ENCODE measurements around the gene KPTN. TPM values are rescaled to one million over a fixed set of nuclear protein-coding genes. Genes with fewer than 3 reads are reported as not detected.

Gene KPTN
- polyA plus RNA-seq, 3 donors from 2014 or later: 5.0 to 25.7 (median 8.9) TPM

GRCh38 chr19:47503826-47504150 is 19.8 kb upstream of the KPTN start:
- H3K4me1 Mint-ChIP-seq: peaks cover 5 to 19% of the 10 kb centered on the region in 2 donors
- peaks cover 4 to 28% (median 9%) of the 10 kb centered on the region in 3 donors for H3K36me3 Mint-ChIP-seq
- no peak overlapping the region for H3K4me3 Mint-ChIP-seq
- H3K27ac Mint-ChIP-seq: no peak overlapping the region
- H3K9me3 Mint-ChIP-seq: no peaks in the 10 kb centered on the region
- no peak for DNase-seq
- peaks cover 0 to 4% (median 2%) of the 10 kb centered on the region in 3 donors for H3K27me3 Mint-ChIP-seq (ENCODE audit: low read depth in 3 of 3)

GRCh38 chr19:47503130-47503825 is 19.3 kb upstream of the KPTN start:
- Mint-ChIP-seq H3K27me3 (ENCODE audit: low read depth in 3 of 3) (peaks cover 0 to 7% (median 2%) of the 10 kb centered on the region in 3 donors), H3K27ac (peak overlapping the region in 1 of 6 donors; percentile 30), H3K36me3 (peaks cover 4 to 28% (median 9%) of the 10 kb centered on the region in 3 donors), H3K9me3 (no peaks in the 10 kb centered on the region), H3K4me3 (no peak overlapping the region), H3K4me1 (peaks cover 5 to 18% of the 10 kb centered on the region in 2 donors)
- no peak for DNase-seq

GRCh38 chr19:47499863-47500830 is 16.1 kb upstream of the KPTN start:
- Mint-ChIP-seq H3K27ac (no peak overlapping the region), H3K36me3 (peaks cover 4 to 28% (median 9%) of the 10 kb centered on the region in 3 donors), H3K4me1 (peaks cover 11 to 30% of the 10 kb centered on the region in 2 donors), H3K27me3 (ENCODE audit: low read depth in 3 of 3) (peaks cover 2 to 4% (median 4%) of the 10 kb centered on the region in 3 donors), H3K9me3 (no peaks in the 10 kb centered on the region), H3K4me3 (no peak overlapping the region)
- DNase-seq: no peak

- Mint-ChIP-seq H3K27ac (no peak overlapping the region), H3K9me3 (no peaks in the 10 kb centered on the region), H3K27me3 (ENCODE audit: low read depth in 3 of 3) (peaks cover 0 to 9% (median 3%) of the 10 kb centered on the region in 3 donors), H3K4me1 (peaks cover 17 to 28% of the 10 kb centered on the region in 2 donors), H3K36me3 (peaks cover 4 to 28% (median 9%) of the 10 kb centered on the region in 3 donors), H3K4me3 (no peak overlapping the region)
- DNase-seq: no peak
Measured at GRCh38 chr19:47499371-47499770, 15.4 kb upstream of the KPTN start.

- Mint-ChIP-seq H3K9me3 (no peaks in the 10 kb centered on the region), H3K27me3 (ENCODE audit: low read depth in 3 of 3) (peaks cover 0 to 9% (median 4%) of the 10 kb centered on the region in 3 donors), H3K4me1 (peaks cover 22 to 28% of the 10 kb centered on the region in 2 donors), H3K36me3 (peaks cover 4 to 27% (median 9%) of the 10 kb centered on the region in 3 donors), H3K27ac (peak overlapping the region in 1 of 6 donors; percentile 2), H3K4me3 (no peak overlapping the region)
- DNase-seq: no peak
Measured at GRCh38 chr19:47498561-47498960, 14.5 kb upstream of the KPTN start.

GRCh38 chr19:47497821-47498520 is 14.0 kb upstream of the KPTN start:
- no peak for DNase-seq
- Mint-ChIP-seq H3K4me3 (no peak overlapping the region), H3K4me1 (peaks cover 26 to 32% of the 10 kb centered on the region in 2 donors), H3K36me3 (peaks cover 4 to 21% (median 5%) of the 10 kb centered on the region in 3 donors), H3K27me3 (ENCODE audit: low read depth in 3 of 3) (peaks cover 0 to 10% (median 8%) of the 10 kb centered on the region in 3 donors), H3K9me3 (no peaks in the 10 kb centered on the region), H3K27ac (peak overlapping the region in 2 of 6 donors; percentile 57 to 85)

GRCh38 chr19:47497050-47497766 is 13.2 kb upstream of the KPTN start:
- peak overlapping the region in 1 of 5 donors; percentile 11 for H3K4me3 Mint-ChIP-seq
- peaks cover 0 to 13% (median 4%) of the 10 kb centered on the region in 3 donors for H3K36me3 Mint-ChIP-seq
- peaks cover 3 to 11% (median 10%) of the 10 kb centered on the region in 3 donors for H3K27me3 Mint-ChIP-seq (ENCODE audit: low read depth in 3 of 3)
- peak overlapping the region in 2 of 6 donors; percentile 81 to 93 for H3K27ac Mint-ChIP-seq
- H3K9me3 Mint-ChIP-seq: no peaks in the 10 kb centered on the region
- DNase-seq: no peak
- H3K4me1 Mint-ChIP-seq: peaks cover 26 to 27% of the 10 kb centered on the region in 2 donors

- DNase-seq: no peak
- H3K27ac Mint-ChIP-seq: peak overlapping the region; percentile 49 to 93 (median 77)
- peak overlapping the region in 3 of 5 donors; percentile 46 to 72 (median 56) for H3K4me3 Mint-ChIP-seq
- H3K9me3 Mint-ChIP-seq: no peaks in the 10 kb centered on the region
- H3K36me3 Mint-ChIP-seq: peaks cover 0 to 7% (median 0%) of the 10 kb centered on the region in 3 donors
- H3K27me3 Mint-ChIP-seq (ENCODE audit: low read depth in 3 of 3): peaks cover 9 to 15% (median 13%) of the 10 kb centered on the region in 3 donors
- peaks cover 26 to 27% of the 10 kb centered on the region in 2 donors for H3K4me1 Mint-ChIP-seq
Measured at GRCh38 chr19:47495478-47496372, 11.7 kb upstream of the KPTN start.

GRCh38 chr19:47494729-47495128 is 10.7 kb upstream of the KPTN start:
- Mint-ChIP-seq H3K4me1 (peaks cover 26 to 27% of the 10 kb centered on the region in 2 donors), H3K4me3 (peak overlapping the region in 2 of 5 donors; percentile 56 to 72), H3K27ac (peak overlapping the region; percentile 31 to 93 (median 77)), H3K9me3 (no peaks in the 10 kb centered on the region), H3K27me3 (ENCODE audit: low read depth in 3 of 3) (peaks cover 11 to 16% (median 15%) of the 10 kb centered on the region in 3 donors), H3K36me3 (peaks cover 0 to 10% (median 4%) of the 10 kb centered on the region in 3 donors)
- peak in 1 of 3 donors; percentile 33 for DNase-seq

- H3K36me3 Mint-ChIP-seq: peaks cover 0 to 10% (median 4%) of the 10 kb centered on the region in 3 donors
- peak overlapping the region; percentile 28 to 93 (median 69) for H3K27ac Mint-ChIP-seq
- H3K4me3 Mint-ChIP-seq: peak overlapping the region in 4 of 5 donors; percentile 42 to 72 (median 50)
- no peaks in the 10 kb centered on the region for H3K9me3 Mint-ChIP-seq
- peaks cover 11 to 16% (median 15%) of the 10 kb centered on the region in 3 donors for H3K27me3 Mint-ChIP-seq (ENCODE audit: low read depth in 3 of 3)
- peaks cover 26 to 27% of the 10 kb centered on the region in 2 donors for H3K4me1 Mint-ChIP-seq
- DNase-seq: no peak
Measured at GRCh38 chr19:47494211-47494547, 10.2 kb upstream of the KPTN start.

- no peak for DNase-seq
- peaks cover 26 to 27% of the 10 kb centered on the region in 2 donors for H3K4me1 Mint-ChIP-seq
- H3K27me3 Mint-ChIP-seq (ENCODE audit: low read depth in 3 of 3): peaks cover 11 to 15% (median 13%) of the 10 kb centered on the region in 3 donors
- peaks cover 0 to 10% (median 4%) of the 10 kb centered on the region in 3 donors for H3K36me3 Mint-ChIP-seq
- H3K4me3 Mint-ChIP-seq: peak overlapping the region in 2 of 5 donors; percentile 69 to 72
- H3K9me3 Mint-ChIP-seq: no peaks in the 10 kb centered on the region
- peak overlapping the region in 4 of 6 donors; percentile 53 to 93 (median 87) for H3K27ac Mint-ChIP-seq
Measured at GRCh38 chr19:47493378-47494210, 9.6 kb upstream of the KPTN start.
